Testis (tissue), 2 donors: ENCODE measurements around the gene GYS1.

ENCODE experiments used
- POLR2A ChIP-seq: fragments of 450-650 bp; IDR thresholded peaks from one replicate; pipeline ENCODE4 v1.6.1; 2017; ENCODE audit warnings: antibody characterized with exemption, mild to moderate bottlenecking, moderate library complexity
- TF ChIP-seq, protein P1 (sequence below), 3 experiments: fragments of 450-650 bp in 2 of 3; fragments of 200-600 bp in 1 of 3; sonication (generic) in 1 of 3; IDR thresholded peaks; one replicate each; pipeline ENCODE4 v1.5.1; 2016 to 2019; ENCODE audit warnings: antibody characterized with exemption in 3 of 3, mild to moderate bottlenecking in 2 of 3, moderate library complexity in 1 of 3

GRCh38 chr19:48993175-48994034 lies at the start of gene GYS1, which contains the start of gene RUVBL2:
- TF ChIP-seq, protein P1, sequence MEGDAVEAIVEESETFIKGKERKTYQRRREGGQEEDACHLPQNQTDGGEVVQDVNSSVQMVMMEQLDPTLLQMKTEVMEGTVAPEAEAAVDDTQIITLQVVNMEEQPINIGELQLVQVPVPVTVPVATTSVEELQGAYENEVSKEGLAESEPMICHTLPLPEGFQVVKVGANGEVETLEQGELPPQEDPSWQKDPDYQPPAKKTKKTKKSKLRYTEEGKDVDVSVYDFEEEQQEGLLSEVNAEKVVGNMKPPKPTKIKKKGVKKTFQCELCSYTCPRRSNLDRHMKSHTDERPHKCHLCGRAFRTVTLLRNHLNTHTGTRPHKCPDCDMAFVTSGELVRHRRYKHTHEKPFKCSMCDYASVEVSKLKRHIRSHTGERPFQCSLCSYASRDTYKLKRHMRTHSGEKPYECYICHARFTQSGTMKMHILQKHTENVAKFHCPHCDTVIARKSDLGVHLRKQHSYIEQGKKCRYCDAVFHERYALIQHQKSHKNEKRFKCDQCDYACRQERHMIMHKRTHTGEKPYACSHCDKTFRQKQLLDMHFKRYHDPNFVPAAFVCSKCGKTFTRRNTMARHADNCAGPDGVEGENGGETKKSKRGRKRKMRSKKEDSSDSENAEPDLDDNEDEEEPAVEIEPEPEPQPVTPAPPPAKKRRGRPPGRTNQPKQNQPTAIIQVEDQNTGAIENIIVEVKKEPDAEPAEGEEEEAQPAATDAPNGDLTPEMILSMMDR (IDR thresholded peaks at IDR 0.05) = peak; percentile 98 to 99 (median 99)
- no peak for TF ChIP-seq POLR2A
